Stimulated activated CD8-positive, alpha-beta memory T cell treated with anti-CD3 and anti-CD28 coated beads, Interleukin-4, amount 100 ng/mL, for 4 hours (primary cell): ENCODE results near the gene ERFE.
A peak's percentile ranks its signal among the peaks of the same experiment; 100 is the strongest.
"Not testable (repeated sequence)": the region's sequence is repeated elsewhere in the genome, so short reads cannot be mapped to it uniquely, and the experiment has no call there.

Experiments
- DNase-seq, 2 donors: peaks; one replicate each; pipeline ENCODE4 v3.0.0-alpha.2; 2020; ENCODE audit warnings: low read depth in 2 of 2, low spot score in 1 of 2

The ERFE gene

DNA sequence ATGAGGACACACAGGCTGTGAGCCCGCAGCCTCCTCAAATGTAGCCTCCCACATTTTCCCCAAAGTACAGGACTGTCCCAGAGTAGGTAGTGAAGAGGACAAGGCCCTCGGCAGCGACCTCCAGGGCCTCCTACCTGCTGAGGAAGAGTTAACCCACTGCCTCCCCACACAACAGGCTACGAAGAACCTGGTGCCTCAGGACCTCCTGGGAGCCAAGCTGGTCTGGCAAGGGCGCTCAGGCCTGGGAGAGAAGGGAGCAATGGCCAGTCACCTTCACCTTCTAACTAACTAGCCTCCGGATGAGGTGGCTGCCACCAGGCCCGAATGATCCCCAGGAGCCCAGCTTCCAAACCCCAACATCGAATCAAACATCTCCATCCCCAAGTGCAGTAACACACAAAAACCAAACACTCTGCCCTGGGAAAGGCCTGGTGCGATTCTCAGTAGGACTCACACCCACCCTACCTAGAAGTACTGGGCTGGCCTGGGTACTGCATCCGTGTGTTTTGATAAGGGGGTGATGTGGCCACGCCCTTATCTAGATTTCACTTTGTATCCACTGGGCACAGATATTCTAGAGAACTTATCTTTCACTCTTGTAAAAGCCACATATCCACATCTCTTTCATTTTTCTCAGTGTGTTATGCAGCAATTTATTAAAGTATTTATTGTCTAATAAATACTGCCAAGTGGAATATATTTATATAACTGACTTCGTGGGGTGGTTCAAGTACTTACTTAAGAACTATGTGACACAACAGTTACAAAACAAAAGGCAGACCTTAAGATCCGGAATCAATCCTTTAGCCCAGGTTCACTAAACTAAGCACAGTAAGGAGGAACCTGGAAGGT, 9.7 kb downstream of the ERFE start:
- DNase-seq: no peak

DNA sequence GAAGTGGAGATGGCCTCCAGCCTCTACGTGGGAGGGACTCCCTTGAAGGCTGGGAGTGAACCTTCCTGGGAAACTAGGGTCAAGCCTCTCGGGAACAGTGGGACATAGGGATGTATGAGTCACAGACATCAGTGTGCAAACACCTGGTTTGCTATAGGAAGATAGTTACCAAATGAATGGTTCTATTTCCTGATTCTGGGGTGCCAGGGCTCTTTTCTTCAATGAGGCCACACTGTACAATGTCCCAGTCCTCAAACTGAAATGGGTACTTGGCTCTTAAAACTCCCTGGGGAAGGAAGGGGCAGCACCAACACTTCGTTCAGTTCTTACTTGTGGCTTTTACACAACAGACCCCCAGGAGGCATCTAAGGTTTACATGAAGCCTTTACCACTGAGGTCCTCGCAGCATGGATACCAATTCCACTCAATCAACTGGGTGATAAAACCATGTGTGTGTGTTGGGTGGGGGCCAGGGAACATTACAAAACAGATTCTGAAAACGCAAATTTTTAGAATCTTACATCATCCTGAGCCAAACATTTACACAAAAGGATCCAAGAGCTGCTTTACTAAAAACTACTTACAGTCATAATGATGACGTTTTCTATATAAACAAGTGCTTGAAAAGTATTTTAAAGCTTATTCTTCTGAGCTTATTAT, 10.4 kb downstream of the ERFE start:
- DNase-seq: no peak

DNA sequence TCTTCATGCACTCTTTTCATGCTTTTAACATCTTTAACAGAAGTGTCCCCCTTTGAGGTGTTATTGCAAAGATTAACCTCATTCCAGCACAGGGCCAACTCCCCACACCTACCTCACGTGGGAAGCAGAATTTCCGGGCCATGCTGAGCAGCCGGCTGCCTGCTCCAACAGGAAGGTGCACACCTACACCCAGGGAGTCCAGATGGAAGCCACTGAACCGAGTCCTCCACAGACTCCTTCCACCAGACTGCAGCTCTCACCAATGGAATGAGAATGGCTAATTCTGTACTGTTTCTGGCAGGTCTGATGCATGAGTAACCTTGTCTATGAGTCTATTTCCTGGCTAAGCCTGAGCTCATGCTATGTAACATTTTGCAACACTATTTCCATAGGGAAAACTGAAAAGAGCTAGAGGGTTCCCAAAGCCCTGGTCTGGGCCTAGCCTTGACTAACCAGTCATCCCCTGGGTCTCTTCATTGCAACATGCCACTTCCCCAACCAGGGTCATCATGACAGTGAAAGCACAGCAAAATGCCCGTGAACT, 11.0 kb downstream of the ERFE start:
- DNase-seq: no peak

DNA sequence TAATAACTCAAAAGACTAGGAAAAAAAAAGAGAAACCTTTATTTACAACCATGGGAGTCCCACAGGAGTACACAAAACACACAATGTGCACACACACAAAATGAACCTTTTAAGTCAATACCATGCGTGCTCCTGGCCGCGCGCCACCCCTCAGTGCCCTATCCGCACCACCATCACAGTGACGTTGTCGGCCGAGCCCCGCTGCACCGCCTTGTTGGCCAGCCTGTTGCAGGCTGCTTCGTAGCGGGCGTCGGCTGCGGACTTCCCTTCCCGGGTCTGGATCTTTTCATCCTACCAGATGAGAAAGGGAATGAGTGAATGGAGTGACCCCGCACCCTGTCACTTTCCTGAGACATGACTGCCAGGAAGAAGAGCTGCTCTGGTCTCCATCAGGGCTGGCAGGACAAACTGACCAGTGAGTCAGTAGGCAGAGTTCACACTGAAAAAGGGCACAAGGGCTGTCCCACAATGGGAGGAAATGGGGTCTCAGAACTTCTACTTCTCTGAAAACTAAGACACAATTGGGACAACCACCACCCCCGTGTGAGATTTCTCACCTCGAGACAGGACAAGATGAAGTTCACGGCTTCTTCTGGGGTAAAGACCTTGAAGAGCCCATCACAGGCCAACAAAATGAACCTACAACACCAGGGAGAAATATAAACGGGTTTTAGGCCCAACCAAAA, 11.8 kb downstream of the ERFE start:
- no peak for DNase-seq

DNA sequence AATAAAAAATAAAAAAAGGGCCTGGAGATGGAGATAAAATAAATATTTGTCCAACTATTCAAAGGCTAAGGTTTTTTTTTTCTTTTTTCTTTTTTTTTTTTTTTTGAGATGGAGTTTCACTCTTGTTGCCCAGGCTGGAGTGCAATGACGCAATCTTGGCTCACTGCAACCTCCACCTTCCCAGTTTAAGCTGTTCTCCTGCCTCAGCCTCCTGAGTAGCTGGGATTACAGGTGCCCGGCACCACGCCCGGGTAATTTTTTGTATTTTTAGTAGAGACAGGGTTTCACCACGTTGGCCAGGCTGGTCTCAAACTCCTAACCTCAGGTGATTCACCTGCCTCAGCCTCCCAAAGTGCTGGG, 12.3 kb downstream of the ERFE start:
- not testable (repeated sequence) for DNase-seq

DNA sequence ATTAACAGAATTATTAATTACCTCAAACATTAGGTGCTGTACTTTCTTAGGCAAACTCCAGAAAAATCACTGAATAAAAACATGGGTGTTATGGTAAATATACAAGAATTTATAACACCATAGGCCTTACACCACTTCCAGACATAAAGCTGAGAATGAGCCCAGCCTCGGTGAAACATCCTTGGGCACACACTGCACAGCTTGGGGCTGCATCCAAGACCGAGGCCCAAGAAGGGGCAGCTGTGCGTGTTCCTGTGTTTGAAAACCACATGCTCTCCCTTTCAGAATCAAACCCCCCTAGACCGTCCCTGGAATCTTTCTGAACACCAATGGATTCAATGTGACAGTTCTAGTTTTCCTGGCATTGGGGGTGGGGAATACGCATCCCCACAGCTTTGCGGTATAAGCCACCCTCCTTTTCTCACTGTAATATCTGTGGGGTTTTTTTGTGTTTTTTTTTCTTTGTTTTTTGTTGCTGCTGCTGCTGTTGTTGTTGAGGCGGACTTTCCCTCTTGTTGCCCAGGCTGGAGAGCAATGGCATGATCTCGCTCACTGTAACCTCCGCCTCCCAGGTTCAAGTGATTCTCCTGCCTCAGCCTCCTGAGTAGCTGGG, 12.9 kb downstream of the ERFE start:
- no peak for DNase-seq

DNA sequence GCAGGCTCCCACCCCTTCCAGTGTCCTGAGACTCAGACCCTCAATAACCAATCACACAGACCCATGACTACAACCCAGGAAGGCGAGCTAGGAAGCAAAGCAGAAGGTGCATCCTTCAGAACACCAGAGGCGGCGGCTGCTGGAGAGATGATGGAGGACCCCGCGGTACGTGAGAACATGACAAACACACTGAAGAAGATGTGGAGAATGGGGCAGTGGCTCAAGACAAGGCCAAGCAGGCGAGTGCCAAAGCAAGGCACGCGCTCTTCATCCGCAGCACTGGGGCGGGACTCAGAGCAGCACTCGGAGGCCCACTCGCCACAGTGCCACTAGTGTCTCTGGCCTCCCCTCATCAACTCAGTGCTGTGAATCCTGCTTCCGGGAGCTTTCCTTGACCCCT, 13.7 kb downstream of the ERFE start:
- no peak for DNase-seq

DNA sequence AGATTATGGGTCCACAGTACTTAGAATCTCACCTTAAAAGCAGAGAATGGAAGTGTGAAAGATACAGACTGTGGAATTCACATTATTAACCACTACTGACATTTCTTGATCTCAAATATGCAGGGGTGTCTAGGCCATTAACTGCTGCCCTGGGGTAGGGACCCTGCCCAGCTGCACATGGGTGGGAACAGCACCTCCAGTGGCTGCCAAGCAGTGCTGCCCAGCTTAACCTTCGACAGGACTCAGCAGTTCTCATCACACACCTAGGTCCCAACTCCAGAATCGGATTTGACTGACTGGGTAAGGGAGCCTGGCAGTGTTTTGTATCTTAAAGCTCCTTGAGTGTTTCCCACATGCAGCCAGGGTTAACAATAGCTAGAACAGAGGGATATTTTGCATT, 14.9 kb downstream of the ERFE start:
- no peak for DNase-seq

DNA sequence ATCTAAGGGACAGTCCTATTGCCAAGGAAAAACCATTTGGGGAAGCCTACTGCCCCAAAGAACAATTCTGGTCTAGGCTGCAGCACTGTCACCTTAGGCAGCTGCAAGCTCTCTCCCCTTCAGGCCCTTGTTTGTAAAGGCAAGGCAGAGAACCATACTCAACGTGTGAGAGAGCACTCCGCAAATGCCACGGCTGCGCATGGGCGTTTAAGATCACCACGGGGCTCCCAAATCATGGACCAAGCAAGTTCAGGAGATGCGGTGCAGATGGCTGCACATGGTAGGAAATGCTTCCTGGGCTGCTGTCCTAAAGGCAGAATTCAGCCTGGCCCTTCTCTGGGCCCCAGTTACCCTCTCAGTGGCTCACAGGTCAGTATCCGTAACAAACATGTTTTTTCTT, 15.5 kb downstream of the ERFE start:
- DNase-seq: no peak

DNA sequence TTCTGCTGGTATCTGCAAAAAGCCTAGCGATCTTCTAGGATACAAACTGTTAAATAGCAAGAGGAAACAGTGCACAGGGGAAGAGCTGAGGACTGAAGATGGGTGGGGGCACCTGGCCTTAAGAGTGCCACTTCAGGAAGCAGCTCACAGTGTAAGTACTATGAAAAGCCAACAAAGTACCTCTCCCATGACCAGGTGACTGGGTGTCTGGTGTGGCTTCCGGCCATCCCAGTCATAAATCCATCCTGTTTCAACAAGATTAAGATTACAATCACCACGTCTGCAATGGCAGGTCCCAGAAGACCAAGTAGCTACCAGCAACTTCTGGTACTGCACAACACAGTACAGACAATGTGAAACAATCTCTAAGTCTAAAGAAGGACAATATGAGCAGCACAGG, 15.9 kb downstream of the ERFE start:
- no peak for DNase-seq

DNA sequence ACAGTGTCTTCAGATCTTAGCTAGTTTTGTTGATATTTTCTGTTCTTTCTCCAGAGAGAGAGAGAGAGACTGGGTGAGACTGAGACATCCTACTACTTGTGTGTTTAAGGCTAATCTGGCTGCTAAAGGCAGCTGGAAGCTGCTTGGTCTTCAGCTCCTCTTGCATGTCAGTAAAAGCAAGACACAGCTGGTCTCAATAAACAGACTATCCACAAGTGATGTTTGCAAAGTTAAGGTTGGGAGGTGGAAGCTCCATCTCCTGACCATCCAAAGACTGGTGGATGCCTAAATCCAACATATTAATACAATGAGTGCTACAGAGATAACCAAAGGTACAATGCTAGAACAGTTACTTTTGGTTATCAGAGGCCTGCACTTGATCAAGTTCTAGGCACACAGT, 17.8 kb downstream of the ERFE start:
- DNase-seq: no peak

DNA sequence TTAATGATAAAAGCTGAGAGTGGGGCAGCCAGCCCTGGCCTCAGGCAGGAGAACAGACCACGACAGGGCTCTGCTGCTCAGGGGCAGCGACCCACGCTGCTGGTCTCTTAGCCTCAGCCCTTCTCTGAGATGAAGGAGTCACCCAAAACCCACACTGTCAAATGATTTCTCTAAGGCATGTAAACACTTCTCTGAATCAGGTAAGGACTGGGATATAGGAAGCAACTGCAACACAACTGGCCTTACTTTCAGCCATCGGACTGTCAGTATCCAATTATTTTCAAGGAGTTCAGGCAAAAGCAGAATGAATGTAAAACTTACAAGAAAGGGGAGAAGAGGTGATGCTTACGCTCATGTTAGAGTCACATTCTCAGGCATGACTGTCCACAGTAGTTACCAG, 21.8 kb downstream of the ERFE start:
- no peak for DNase-seq

DNA sequence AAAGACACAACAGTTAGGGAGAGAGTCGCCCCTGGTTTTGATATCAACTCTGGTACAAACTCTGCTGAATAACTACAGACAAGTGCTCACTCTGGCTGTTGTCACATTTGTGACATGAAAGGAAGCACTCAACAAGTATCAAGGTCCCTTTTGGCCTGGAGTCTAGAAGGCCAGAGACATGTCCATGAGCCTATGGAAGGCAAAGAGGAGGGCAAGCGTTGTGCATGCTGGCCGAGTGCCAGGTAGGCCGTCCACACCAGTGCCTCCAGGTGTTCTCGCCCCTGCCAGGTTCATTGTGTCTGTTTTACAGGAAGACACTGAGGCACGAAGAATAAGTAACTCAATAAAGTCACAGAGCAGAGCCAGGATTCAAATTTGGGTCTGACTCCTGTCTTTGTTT, 23.6 kb downstream of the ERFE start:
- DNase-seq: no peak

DNA sequence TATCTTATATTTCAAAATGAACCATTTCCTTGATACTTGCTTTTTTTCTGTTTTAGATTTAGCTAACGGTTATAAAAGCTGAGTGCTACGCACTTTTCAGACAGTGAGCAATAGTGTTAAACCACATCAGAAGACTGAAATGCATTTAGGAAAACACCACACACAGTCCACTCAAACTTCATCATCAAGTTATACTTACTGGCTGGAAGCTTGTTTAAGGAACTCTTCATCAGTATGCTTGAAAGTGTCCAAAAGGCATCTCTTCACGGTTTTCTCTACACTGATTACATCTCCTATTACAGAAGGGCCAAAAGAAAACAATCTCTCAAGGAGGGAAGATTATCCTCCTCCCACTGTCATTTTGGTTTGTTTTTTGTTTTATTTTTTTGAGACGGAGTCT, 25.1 kb downstream of the ERFE start:
- no peak for DNase-seq

DNA sequence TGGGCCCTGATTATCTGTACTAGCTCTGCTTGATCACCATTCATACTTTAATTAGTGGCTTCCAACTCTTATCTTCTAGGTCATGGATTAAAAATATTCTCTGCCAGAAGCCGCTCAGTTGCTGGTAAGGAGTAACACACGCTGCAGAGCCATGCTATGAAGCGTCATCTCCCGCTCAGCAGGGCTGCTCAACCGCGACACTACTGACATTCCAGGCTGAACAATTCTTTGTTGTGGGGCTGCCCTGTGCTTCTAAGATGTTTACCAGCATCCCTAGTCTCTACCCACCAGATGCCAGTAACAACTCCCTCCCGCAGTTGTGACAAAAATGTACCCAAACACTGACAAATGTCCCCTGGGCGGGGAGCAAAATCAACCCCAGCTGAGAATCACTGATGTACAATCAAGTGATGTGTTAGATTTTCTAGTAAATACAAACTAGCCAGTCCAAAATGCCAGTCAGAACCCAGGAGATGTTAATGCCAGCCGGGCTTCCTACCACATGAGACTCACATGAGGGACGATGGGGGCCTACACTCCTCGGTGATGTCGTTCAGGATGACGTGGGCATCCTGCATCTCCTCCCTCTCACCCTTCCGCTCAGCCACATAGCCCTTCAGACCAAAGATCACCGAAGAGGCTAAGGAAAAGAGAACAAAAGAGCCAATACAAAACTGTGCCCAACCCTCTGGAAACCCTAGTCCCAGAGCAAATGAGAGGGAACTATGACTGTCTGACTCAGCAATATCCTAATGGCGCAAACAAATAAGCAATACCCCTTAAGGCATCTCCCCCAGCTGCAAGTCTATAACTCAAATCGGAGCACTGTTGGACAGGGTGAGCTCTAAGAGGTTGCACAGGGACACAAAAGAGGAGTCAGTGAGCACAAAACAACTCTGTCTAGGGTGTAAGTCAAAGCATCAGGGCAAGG, 29.1 kb downstream of the ERFE start:
- DNase-seq: no peak

DNA sequence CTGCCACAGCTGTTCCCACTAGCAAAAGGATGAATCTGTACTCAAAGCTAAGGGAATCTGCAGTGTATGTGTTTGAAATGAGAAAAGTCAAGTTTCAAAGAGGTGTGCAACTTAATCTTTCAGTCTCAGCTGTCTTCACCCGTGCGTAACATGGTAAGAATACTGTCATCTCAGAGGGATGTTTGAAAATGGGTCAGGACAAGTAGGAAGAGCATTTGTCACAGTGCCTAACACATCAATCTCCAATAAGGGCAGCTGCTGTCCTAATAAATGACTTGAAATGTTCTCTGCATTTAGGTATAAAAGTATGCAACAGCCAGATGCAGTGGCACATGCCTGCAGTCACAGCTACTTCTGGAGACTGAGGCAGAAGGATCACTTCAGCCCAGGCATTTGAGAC, 31.7 kb downstream of the ERFE start:
- DNase-seq: no peak

DNA sequence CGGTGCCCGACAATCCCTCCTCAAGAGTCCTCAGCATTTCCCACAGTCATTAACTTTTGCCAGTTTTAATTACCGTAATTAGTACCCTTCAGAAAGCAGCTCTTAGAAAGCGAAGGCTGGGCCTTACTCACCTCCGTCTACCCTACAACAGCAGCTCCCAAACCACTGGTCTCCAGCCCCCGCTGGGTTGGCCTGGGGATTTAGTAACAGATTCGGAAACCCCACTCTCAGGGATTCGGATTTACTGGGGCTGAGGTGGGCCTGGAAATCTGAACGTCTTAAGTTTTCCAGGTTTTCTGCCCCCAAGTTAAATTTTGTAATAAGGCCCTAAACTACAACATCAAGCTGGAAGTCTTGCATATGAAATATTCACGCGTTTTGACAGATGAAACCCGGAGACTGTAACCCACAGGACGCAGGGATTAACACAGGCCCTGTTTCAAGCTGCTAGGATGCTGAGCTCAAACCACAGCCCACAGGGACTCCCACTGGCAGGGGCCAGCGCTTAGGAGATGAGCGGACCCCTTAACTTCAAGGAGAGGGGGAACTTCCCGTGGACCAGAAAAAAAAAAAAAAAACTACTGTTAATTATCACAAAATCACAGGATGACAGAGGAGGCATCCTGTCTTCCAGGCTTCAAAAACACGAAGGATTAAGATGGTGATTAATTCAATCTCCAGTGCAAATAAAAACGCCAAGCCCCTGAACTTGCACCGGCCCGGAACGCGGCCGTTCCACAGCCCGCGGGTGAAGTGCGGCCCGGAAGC, 43.7 kb downstream of the ERFE start:
- no peak for DNase-seq

DNA sequence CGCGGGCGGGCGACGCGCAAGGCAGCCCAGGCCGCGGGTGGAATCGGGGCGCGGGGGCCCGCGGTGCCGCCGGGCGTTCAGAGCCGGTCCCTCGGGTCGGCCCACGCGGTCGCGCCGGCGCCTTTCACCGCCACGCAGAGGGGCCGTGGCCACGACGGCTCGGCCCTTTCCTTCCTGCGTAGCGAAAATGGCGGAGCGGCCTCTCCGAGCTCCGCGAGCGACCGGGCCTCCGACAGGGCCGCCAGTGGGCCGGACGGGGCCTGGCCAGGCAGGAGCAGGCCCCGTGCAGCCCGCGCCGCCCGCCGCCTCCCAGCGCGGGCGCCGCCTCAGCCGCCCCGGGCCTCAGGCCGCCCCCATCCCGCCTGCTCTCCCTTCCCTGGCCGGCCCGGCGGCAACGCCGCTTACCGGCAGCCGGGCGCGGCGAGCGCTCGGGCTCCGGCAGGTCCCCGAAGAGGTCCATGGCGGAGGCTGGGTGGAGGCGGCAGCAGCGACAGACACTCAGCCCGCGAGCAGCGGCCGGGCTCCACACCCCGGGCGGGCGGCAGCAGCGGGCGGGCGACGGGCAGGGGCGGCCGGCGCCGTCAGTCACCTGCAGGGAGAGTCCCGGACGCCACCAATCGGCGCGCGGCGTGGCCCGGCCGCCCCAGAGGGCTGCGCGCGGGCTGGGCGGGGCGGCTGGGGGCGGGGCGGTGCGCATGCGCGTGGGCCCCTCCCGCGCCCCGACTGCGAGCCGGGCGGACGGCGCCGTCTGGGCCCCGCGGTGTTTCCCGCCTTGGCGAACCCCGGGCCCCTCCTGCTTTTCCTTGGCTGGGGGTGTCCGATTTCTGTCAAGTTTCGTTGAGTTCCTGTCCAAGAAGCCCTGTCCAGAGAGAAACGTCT, 44.6 kb downstream of the ERFE start, which contains the start of gene ILKAP:
Gene ILKAP, minus strand, starts transcription at position 602 of the 879 bp plus-strand sequence. Its CDS starts 142 bp downstream, at position 460.
- peak; percentile 70 to 77 for DNase-seq
